Measurements from ENCODE around the gene GNG13.

DNA sequence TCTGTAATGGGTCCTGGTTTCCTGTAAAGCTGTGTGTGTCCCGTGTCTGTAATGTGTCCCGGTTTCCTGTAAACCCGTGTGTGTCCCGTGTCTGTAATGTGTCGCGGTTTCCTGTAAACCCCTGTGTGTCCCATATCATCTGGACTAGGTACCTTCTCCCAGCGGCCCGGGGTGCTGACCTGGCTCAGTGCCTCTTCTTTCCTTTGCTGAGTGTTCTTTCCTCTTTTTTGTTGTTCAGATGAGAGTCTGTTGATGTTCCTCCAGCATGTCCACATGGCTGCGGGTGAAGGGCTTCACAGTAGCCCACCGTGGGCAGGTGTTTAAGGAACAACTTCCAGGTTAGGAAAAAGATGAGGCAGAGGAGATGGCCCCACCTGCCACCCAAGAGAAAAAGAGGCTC, 46.6 kb upstream of the GNG13 start:
- no peak for TF ChIP-seq POLR2A (IDR thresholded peaks at IDR 0.05)
- TF ChIP-seq, protein P1, sequence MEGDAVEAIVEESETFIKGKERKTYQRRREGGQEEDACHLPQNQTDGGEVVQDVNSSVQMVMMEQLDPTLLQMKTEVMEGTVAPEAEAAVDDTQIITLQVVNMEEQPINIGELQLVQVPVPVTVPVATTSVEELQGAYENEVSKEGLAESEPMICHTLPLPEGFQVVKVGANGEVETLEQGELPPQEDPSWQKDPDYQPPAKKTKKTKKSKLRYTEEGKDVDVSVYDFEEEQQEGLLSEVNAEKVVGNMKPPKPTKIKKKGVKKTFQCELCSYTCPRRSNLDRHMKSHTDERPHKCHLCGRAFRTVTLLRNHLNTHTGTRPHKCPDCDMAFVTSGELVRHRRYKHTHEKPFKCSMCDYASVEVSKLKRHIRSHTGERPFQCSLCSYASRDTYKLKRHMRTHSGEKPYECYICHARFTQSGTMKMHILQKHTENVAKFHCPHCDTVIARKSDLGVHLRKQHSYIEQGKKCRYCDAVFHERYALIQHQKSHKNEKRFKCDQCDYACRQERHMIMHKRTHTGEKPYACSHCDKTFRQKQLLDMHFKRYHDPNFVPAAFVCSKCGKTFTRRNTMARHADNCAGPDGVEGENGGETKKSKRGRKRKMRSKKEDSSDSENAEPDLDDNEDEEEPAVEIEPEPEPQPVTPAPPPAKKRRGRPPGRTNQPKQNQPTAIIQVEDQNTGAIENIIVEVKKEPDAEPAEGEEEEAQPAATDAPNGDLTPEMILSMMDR (IDR thresholded peaks at IDR 0.05): no peak

Measured in adrenal gland (tissue), 5 donors.